HG03558 (cell line): ENCODE data around the gene CPSF4.
"Not testable (repeated sequence)": the region's sequence is repeated elsewhere in the genome, so short reads cannot be mapped to it uniquely, and the experiment has no call there.

Source experiments
- ATAC-seq: cut with Tn5 transposase; IDR thresholded peaks from one replicate; pipeline ENCODE4 v1.9.1; 2021; ENCODE audit warnings: moderate number of reproducible peaks; ENCODE audit not compliant: unreplicated experiment; ENCODE audit errors: extremely low read depth

Gene CPSF4

GRCh38 chr7:99478464-99479440, 40.0 kb downstream of the CPSF4 start:
- no peak for ATAC-seq

DNA sequence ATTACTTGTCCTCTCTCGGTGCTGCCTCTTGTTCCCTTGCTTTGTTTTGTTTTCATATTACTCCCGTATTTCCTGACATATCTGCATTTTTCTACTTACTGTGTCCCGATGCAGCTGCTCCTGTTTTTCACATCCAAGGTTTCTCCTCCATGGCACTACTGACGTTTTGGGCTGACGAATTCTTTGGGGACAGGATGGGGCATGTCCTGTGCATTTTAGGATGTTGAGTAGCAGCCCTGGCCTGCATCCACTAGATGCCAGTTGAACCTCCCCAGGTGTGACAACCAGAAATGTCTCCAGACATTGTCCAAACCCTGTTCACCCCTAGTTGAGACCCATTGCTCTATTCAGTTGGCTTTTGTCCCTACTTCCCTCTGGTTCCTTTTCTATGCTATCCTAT, 46.4 kb downstream of the CPSF4 start:
- no peak for ATAC-seq

DNA sequence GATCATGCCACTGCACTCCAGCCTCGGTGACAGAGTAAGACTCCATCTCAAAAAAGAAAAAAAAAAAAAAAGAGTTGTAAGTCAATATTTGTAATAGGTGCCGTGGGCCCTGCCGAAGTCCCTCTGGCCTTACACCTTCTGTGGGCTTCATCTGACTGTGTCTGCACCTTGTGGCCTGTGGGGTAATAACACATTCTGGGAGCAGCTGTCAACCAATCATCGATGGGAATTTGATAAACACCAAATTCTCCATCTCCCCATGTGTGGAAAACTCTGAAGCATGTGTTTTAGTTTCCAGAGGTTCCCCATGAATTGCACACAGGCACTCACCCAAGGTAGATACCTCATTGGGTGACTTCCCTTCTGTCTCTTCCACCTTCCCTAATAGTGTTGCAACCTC, 50.5 kb downstream of the CPSF4 start:
- ATAC-seq: no peak

GRCh38 chr7:99490878-99491277, 52.1 kb downstream of the CPSF4 start:
- ATAC-seq: no peak

DNA sequence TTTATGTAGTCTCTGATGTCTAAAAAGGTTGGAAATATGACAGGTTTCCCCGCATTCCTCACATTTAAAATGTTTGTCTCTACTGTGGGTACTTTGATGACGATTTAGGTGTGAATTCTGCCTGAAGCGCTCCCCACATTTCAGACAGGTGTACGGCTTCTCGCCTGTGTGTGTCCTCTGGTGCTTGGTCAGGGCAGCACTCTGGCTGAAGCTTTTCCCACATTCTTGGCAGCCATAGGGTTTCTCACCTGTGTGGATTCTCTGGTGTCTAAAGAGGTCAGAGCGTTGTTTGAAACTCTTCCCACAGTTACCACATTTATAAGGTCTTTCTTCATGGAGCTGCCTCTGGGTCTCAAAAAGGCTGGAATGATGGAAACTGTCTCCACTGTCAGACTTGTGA, 55.1 kb downstream of the CPSF4 start:
- ATAC-seq: no peak

GRCh38 chr7:99497766-99498545, 59.2 kb downstream of the CPSF4 start:
- no peak for ATAC-seq

DNA sequence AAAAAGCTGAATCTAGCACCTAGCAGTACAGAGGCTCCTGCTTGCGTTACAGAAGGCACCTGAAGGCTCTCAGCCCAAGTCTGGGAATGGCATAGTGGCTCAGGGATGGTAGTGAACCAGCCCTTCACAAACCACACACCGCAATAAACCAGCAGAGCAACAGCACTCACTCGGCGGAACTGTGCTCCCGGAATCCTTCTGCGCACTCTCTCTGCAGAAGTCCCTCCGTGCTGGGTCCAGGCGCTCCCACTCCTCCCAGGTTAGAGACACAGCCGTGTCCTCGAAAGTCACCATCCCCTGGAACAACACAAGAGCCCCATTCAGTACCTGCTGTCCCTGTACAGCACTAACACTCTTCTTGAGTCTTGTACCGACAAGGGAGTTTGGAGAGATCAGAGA, 59.8 kb downstream of the CPSF4 start:
- no peak for ATAC-seq

DNA sequence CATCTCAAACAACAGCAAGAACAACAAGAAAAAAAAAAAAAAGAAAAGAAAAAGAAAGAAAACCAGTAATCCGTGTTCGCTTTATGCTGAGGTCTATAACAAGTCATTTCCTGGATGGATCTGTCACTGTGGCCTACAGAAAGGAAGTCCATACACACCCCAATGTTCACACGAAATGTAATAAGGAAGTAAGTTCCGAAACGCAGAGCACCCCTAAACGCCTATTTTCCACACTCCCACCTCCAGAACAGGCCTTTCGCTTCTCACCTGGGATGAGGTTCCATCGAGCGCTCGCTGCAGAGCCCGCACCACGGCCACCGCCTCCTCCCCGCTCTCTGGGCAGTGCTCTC, 60.6 kb downstream of the CPSF4 start:
- no peak for ATAC-seq

GRCh38 chr7:99499721-99500636, 61.2 kb downstream of the CPSF4 start, which contains the start of gene ZNF394:
Gene ZNF394, minus strand, starts transcription at chr7:99500281. Its CDS starts 188 bp downstream, at chr7:99500093.
- ATAC-seq: peak; percentile 47

GRCh38 chr7:99500637-99501009, 61.9 kb downstream of the CPSF4 start:
- no peak for ATAC-seq

- not testable (repeated sequence) for ATAC-seq
Measured at GRCh38 chr7:99501236-99501635, 62.5 kb downstream of the CPSF4 start.

DNA sequence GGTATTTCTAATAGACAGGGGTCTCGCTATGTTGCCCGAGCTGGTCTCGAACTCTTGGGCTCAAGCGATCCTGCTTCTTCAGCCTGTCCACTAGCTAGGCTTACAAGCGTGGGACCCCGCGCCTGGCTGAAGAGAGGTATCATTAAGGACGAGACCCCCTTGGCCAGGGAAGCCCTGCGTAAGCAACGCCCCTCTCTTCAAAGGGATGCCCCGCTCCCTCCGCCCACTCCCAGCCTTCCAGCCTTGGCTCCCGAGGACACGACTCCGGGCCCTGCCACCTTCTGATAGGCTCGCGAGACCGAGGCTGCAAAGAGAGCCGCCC, 65.5 kb downstream of the CPSF4 start:
- no peak for ATAC-seq

DNA sequence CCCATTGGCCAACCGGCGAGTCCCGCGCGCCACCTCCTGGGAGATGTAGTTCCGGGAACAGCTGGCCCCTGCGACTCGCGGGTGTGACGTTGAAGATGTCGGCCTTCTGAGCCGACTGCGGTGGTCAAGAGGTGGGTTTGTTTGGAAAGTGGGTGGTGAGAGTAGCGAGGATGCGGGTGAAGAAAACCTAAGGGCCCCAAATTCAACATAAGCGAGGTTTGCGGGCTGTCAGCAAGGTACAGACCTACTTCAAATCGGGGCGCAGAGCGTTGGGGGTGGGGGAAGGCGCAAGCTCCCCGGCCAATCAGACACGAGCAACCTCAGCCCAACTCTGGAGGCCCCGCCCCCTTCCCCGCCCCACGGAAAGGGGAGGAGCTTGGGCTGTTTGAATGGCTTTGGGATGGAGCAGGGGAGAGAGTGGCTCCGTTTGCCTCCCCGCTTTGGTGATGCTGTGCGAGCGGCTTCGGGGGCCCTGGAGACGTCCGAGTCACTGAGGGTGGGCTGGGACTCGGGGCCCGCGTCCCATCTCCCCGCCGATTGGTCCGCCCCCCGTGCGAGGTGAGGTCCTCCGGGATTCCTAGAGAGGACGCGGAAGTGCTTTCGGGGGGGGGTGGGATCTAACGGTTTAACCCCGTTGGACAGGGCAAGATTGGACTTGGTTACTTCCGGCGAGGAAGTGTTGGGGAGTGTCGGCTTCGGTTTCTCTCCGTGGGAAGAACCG, 66.0 kb downstream of the CPSF4 start, which contains the start of gene ZKSCAN5:
Gene ZKSCAN5, plus strand, starts transcription at position 60 of the 721 bp plus-strand sequence. CDS start 1,383 bp downstream, outside the sequence.
- ATAC-seq: no peak

DNA sequence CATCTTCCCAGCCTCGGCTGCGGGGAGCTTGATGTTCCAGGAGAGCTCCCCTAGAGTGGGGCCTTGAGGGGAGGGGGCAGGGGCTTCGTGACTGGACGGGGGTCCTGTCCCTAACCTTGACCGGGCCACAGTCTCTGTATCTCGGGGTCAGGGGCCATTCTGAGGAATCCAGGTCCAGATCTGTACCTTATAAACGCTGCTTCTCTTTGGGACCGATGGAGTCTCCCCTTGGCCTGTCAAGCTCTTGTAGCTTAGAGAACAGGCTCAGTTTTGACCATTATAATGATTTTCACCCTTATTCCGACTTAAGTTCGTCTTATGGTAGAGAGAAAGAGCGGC, 66.5 kb downstream of the CPSF4 start:
- ATAC-seq: no peak
